HT-29 (cell line): ENCODE measurements around the gene TRIM9. TPM values are rescaled to one million over a fixed set of nuclear protein-coding genes. Genes with fewer than 3 reads are reported as not detected.

Experiments
- DNase-seq: peaks from one replicate; pipeline ENCODE4 v3.0.0-alpha.2; 2015; ENCODE audit warnings: low spot score
- total RNA-seq: library from RNA; depleted of rRNA; stranded (reverse); fragments of >200 nt; shearing (Covaris generic); gene quantifications from 2 replicates; pipeline ENCODE4 v1.2.3, GENCODE V29; 2014; rRNA removed

The TRIM9 gene
- not detected in 2 replicates for total RNA-seq

DNA sequence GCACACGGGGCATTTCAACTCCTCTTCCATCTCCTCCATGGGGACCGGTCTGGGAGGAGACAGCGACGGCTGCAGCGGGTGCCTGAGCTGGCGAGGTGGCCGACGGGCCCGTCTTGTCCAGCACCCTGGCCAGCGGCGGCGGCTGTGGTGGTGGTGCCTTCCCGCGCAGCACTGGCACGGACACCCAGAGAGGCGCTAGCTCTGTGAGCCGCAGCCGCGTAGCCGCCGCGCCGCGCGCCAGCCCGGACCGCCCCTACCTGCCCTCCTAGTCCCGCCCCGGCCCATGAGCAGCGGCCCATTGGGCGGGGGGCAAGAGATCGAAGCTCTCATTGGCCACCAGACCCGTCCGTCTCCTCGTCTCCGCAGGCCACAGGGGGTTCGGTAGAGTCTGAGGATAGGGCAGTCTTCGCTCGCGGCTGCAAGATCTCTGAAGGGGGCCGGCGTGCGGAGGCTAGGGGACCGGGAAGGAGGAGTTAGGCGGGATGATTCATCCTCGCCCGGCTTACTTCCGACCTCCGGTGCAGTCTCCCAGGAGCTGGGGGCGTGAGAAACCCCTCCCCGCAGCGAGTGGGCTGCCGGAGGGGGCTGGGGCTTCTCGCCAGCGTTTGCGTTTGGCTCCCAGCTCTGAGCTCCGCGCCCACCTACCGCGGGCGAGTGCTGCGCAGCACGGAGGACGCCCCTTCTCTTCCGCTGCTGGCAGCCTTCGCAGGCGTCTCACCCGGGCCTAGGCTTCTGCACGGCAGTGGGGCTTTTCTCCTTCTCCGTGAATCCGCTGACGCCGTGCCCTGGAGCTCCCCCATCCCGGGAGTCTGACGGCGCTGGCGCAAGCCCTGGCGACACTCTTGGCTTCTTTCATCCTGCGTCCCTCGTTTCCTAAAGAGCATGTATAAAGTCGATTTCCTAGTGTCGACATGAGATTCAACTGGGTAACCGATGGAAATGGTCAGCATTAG lies at the start of gene TRIM9:
Gene TRIM9, minus strand, starts transcription at position 205 of the 953 bp plus-strand sequence. Its CDS starts 166 bp downstream, at position 39.
- peak; percentile 59 for DNase-seq

DNA sequence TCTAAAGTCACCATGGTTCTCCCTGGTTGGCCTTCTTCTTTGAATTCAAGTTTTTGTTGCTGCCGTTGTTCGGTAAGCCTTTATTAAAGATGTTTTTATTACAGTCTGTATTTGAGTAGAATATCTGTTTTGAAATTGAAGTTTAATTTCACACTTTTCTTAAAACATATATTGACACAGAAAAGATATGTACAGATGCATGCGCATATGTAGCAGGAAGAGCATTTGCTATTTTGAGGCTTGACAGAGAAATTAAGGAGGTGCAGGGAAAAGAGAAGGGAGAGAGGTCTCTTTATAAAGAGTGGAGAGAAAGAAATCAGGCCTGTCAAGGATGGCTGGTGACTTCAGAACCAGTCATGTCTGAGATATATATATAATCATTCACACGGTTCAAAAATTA lies 46.0 kb upstream of the TRIM9 start:
- no peak for DNase-seq

DNA sequence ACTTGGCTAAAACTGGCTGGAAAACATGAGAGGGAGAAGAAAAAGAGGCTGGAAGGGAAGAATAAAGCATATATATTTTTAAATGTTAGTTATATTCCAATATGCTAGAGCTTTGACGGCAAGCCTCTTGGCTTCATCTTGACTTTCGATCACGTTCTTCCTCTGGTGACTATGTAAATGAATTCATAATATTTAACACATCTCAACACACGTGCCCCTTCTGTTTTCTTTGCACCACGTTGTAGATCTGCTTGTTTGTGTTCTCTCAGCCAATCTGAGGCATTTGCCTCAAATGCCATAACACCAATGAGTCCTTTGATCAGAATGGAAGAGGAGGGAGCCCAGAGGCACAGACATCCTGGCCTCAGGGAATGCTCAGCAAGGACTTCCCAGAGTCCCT lies 45.4 kb upstream of the TRIM9 start:
- no peak for DNase-seq

DNA sequence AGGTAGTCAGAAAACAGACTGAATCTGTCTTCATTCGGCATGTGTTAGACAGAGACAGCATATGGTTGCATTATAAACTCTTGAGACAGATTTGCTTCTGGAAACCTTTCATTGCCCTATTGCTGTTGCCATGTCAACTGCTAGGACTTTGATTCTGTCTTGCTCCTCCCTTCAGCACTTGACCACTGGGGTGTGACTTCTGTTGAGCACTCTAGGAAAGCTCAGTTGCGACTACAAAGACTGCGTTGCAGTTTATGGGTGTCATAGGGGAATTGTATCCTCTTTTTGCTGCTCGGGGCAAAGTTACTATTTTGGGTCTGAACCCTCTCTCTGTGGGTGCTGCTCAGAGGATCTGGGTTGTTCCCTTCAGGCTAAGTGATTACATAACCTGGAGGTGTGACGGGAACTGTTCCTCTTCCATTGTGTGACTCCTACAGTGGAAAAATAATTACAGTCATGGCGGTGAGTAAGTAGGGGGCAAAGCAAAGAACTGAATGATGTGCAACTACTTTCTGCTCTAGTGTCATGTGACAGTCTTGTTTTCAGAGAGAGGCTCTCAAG lies 44.3 kb upstream of the TRIM9 start:
- no peak for DNase-seq

DNA sequence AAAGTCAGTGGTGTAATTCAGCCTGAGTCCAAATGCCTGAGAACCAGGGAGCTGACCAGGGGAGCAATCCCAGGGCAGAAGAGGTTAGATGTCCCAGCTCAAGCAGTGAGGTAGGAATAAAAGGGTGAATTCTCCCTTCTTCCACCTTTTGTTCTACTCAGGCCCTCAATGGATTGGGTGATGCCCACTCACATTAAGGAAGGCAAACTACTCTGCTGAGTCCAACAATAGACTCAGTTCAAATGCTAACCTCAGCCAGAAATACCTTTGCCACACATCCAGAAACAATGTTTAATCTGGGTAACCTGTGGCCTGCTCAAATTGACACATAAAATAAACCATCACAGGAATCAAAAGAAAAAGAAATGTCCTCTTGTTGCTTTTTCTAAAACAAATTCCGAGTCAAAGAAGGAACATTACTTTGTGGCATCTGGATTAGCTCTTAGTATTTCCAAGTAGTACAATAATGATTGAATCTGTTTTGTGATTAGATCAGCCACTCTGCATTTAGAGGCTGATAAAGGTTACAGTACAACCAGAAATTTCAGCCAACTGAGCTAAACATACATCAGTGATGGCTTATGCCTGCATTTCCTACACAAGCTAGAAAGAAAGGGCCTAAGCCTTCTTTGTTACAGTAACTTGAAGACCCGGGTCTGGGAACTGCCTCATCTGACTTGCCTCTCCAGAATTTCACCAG lies 43.6 kb upstream of the TRIM9 start:
- DNase-seq = no peak

DNA sequence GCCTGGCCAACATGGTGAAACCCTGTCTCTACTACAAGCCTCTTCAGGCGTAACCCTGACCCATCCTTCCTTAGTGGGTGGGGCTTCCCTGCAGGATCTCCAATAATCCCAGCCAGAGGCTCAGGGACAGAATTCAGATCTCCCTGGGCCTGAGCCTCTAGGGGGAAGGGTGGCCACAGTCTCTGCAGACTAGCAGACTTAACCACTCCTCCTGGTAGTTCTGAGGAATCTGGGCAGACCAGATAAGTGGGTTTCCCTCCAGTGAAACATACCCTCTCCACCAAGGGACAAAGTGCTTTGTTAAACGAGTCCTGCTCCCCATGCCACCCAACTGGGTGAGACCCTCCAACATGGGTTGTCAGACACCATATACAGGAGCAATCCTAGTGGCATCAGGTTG lies 36.6 kb upstream of the TRIM9 start:
- DNase-seq = no peak

DNA sequence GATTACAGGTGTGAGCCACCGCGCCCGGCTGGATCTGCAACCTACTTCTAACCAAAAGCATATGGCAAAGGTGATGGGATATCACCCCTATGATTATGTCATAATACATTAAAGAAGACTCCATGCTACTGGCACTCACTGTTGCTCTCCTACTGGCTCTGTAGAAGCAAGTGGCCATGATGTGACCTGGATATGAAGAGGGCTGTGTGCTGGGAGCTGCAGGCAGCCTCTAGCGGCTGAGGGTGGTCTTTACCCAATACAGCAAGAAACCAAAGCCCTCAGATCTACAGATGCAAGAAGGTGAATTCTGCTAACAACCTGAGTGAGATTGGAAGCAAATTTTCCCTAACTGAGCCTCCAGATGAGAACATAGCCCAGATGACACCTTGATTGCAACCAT lies 34.2 kb upstream of the TRIM9 start:
- DNase-seq = no peak

DNA sequence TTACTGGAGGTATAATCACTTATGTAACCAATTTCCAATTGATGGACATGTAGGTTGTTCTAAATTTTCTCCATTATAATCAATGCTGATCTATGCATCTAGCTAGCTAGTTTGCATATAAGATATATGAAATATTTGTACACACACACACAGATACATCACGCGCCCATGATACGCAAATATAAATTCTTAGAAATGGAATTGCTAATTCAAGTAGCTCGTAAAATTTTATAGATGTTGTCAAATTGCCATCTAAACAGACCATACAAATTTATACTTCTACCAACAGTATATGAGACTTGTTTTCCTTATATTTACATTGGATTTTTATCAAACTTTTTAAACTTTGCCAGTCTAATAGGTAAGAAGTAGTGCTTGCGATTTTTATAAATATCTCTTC lies 29.1 kb upstream of the TRIM9 start:
- no peak for DNase-seq

DNA sequence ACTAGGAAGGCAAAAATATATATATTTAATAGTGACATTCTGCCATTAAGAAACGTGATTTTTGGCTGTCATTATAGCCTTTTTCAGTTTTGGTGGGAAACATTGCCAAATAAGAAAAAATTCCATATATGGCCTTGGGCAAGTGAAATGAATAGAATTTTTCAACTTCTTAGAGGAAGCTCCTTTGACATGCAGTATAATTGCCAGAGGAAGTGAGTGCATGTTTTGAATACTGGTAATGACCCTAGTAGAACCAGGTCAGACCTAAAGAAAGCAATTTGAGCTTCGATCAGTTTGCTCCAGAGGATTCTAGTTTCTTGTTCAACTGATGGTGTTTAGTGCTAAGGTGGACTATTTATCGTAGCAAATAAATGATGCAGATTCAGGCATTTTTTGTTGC lies 26.2 kb upstream of the TRIM9 start:
- no peak for DNase-seq

DNA sequence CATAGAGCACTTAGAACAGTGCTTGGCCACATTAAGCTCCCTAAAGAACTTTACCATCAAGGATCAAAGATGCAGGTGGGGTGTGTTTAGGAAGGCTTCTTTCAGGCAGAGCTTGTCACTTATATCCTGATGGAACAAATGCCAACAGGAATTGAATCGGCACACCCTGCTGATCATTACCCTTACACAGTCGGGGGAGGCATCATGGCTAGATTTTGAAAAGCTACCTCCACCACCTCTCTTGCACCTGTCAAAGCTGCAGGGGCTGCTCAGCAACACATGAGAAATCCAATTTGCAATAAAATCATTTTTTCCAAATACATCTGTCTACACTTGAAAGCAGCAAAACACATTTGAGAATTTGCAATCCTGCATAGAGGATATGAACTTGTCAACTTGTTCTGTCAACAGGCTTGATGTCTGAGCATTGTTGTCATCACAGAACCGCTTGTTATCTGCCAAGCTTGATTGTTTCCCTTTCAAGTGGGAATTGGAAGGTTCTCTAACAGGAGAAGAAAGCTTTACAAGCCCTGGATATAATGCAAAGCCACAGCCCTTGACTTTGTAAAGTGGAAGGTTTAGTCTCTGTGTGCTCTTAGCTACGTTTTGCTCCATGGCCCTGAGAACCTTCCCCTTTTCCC lies 24.6 kb upstream of the TRIM9 start:
- DNase-seq = no peak

DNA sequence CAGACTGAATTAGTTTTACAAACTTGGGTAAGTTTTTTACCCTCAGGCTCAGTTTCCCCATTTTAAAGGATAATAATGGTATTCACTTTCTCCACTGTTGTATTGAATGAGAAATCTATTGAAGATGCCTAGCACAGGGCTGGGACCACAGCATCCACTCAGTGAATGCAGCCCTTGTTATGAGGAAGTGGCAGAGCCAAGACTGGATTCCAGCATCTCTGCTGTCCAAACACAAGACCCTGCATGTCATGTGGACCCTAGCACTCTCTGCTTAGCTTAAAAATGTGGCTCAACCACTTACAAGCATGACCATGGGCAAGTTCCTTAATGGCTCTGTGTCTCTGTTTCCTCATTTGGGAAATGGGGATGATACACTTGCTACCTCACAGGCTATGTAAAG lies 24.1 kb upstream of the TRIM9 start:
- DNase-seq = no peak

DNA sequence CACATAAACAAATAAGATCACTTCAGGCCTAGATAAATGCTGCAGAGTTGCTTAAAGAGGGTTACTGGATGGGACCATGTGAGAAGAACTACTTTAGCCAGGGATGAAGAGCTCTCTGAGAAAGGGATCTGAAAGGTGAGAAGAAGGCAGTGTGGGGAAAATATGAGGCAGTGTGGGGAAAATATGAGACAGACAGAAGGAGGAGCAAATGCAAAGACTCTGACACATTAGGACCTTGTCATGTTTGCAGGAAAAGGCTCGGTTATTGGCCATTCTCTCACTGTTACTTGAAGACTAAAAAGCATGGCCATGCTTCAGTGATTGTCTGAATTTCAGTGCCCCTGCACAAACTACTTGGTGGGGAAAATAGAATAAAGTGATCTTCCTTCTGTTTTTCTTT lies 22.7 kb upstream of the TRIM9 start:
- DNase-seq = no peak

DNA sequence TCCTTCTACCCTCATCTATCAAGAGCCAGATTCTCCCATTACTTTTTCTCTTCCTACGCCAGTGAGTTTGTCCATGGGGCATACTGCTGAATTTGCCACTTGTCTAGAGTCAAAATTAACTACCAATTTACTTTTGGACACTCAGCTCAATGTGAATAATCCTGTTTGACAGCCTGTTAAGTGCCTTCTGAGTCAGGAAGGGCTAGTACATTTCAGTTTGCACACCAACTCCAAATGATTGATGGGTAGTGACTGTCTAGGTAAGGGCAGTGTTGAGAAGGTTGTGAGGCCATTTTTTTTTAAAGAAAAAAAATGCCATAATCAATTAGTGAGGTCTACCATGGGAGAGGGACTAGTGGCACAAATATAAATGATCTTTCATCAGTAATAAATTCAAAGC lies 21.8 kb upstream of the TRIM9 start:
- no peak for DNase-seq

DNA sequence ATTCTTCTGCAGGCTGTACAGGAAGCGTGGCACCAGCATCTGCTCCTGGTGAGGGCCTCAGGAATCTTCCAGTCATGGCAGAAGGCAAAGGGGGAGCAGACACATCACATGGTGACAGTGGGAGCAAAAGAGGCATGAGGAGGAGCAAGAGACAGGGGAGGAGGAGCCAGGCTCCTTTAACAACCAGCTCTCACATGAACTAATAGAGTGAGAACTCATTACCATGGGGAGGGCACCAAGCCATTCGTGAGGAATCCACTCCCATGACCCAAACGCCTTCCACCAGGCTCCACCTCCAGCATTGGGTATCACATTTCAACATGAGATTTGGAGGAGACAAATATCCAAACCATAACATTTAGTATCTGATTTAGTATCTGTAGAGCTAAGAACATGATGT lies 14.7 kb upstream of the TRIM9 start:
- no peak for DNase-seq

DNA sequence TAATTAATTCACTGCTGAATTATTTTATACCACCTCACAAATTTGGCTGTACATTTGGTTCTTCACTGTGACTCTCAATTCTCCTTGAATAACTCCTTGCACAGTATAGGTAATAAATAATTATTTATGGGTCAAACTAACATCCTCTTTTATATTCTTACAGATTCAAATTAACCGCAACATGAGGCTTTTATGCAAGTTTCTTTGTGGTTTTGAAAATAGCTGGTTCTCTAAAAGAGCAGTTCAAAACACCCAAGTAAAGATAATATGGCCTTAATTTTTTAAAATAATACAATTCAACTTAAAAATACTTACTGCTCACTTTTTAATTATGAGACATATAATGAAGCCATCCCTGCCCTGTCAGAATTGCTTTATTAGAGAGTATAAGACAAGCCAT lies 12.9 kb upstream of the TRIM9 start:
- no peak for DNase-seq

DNA sequence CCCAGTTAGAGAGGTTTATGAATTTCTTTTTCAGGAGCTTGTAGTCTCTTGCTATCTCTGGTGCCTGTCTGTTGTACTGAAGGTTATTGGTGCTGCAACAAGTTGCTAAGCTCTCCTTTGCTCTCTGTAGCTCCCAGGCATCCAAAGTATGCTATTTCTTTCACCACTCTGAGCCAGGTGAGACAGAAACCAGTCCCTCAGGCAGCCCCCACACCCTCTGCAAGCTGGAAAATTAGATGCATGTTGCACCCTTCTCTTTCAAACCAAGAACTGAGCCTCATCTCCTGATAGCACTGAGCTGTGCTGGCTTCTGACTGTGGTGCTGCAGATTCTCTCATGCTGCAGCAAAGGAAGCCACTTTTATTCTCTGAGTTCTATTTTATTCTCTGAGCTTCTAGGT lies 9.6 kb upstream of the TRIM9 start:
- DNase-seq = no peak

DNA sequence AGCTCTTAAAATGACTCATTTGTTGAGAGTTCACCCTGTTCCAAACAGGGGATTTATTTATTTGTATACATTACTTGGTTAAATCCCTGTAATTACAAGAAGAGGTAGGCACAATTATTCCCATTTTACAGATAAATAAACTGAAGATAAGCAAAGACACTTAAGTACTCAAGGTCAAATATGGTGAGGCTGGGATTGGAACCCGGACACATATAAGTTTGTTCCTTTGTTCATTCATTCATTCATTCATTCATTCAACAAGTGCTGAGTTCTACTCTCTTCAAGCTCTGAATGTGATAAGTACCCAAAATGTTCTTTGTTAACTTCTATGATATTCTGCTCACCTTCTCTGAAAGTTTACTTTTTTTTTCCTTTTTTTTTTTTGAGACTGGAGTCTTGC lies 2.4 kb upstream of the TRIM9 start:
- no peak for DNase-seq

DNA sequence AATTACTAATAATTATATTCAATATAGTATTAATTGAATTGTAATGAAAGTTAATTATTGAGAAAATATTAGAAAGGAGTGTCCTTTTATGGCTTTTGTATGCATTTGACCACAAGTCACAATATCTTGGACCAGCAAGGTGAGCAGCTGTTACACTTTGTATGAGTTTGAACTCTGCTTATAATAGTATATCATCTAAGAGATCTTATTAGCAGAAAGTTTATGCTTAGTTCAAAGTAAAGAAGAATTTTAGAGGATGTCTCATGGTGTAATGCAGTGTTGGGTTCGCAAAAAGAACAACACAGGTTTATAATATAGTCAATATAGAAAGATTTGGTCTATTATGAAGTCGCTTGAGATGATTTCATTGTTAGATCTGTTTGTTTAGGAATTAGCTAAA lies 2.0 kb upstream of the TRIM9 start:
- no peak for DNase-seq

DNA sequence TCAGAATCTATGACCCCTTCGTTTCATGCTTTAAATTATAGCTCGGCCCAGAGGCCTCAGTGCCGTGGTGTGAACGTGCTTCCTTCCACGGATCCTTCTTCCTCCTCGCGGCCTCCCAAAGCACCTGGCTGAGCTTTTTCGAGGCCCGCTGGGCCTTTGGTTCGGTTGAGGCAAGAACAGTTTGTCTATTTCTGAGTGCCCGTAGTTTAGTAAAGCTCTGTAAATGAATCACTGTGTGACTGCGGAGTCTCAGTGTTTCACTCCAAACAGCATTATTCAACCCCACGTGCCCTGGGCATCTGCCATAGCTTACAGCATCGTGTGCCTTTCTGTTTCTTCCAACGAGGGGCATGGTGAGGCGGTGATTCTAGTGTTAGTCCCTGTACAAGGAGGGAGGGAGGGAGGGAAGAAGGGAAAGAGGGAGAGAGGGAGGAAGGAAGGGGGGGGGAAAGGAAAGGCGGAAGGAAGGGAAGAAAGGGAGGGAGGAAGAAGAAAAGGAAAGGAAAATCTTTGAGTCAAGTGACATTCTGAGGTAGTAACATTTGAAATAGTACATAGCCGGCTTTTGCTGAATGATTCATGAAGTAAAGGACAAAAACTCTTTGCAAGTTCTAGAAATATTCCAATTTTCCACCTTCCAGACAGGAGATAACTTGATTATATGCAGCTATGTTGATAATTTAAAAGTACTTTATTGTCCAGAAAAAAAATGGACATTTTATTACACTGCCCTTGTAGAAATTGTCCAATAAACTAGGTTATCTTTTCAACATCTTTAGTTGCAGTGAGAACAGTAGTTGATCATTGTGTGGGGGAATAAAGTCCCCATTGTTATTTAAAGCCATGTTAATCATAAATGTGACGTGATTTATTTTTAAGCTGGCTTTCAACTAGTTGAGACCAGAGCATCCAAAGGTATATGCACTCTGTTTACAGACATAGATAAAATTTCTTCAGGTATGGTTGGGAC lies 1.2 kb upstream of the TRIM9 start:
- no peak for DNase-seq

DNA sequence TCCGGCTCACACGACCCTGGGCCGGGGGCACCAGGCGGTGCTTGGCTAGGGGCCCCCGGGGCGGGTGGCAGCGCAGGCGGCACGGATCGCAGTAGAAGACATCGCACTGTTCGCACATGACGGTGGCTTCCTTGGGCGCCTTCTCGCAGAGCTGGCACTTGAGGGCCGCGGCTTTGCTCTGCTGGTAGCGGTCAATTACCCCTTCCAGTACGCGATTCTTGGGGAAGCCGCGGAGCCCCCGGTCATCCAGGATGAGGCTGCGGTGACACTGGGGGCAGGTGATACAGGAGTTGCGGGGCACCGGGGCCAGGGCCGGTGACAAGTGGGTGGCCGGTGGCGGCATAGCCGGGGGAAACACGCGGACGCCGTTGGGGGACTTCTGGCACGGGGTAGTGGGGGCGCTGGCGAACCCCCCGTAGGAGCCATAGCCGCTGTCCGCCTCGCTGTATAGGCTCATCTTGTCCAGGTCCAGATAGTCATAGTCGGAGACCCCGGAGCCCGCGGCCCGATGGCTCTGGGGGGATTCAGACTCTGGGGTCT lies 553 bp downstream of the TRIM9 start:
- DNase-seq = no peak
